ENCODE measurements around the gene EXOSC5. TPM values are rescaled to one million over a fixed set of nuclear protein-coding genes. Genes with fewer than 3 reads are reported as not detected.
A peak's percentile ranks its signal among the peaks of the same experiment; 100 is the strongest.
"Not testable (repeated sequence)": the region's sequence is repeated elsewhere in the genome, so short reads cannot be mapped to it uniquely, and the experiment has no call there.

EXOSC5 gene
- total RNA-seq, 1 donor = 14.5 TPM

GRCh38 chr19:41411100-41411967 lies 14.2 kb upstream of the EXOSC5 start:
- no peak overlapping the region for H3K4me3 ChIP-seq (ENCODE audit: insufficient read depth, low read length)
- H4K20me1 ChIP-seq (ENCODE audit: insufficient read depth, low read length) = peaks cover 8% of the 10 kb centered on the region
- peaks cover 7% of the 10 kb centered on the region for H3K36me3 ChIP-seq (ENCODE audit: insufficient read depth, low read length)
- peak; percentile 66 for DNase-seq (ENCODE audit: insufficient read length, low spot score, missing footprints)
- no peaks in the 10 kb centered on the region for H3K27me3 ChIP-seq (ENCODE audit: insufficient read depth, low read length)
- no peaks in the 10 kb centered on the region for H3K9me3 ChIP-seq (ENCODE audit: low read depth, low read length)
- no peaks in the 10 kb centered on the region for H3K79me2 ChIP-seq (ENCODE audit: insufficient read depth, low read length)
- H2AFZ ChIP-seq (ENCODE audit: low read length) = no peak overlapping the region
- H3K27ac ChIP-seq (ENCODE audit: low read depth, low read length) = no peak overlapping the region
- no peak overlapping the region for H3K4me2 ChIP-seq (ENCODE audit: insufficient read depth, low read length)
- no peak for TF ChIP-seq CTCF (IDR thresholded peaks at IDR 0.05; ENCODE audit: extremely low read depth, low read depth, low read length)
- peaks cover 10% of the 10 kb centered on the region for H3K4me1 ChIP-seq (ENCODE audit: insufficient read depth, low read length)

- Histone ChIP-seq H3K4me1 (ENCODE audit: insufficient read depth, low read length) (peaks cover 10% of the 10 kb centered on the region), H3K4me2 (ENCODE audit: insufficient read depth, low read length) (no peak overlapping the region), H4K20me1 (ENCODE audit: insufficient read depth, low read length) (peaks cover 10% of the 10 kb centered on the region), H3K79me2 (ENCODE audit: insufficient read depth, low read length) (no peaks in the 10 kb centered on the region), H2AFZ (ENCODE audit: low read length) (no peak overlapping the region), H3K9me3 (ENCODE audit: low read depth, low read length) (no peaks in the 10 kb centered on the region), H3K27me3 (ENCODE audit: insufficient read depth, low read length) (no peaks in the 10 kb centered on the region), H3K4me3 (ENCODE audit: insufficient read depth, low read length) (no peak overlapping the region), H3K36me3 (ENCODE audit: insufficient read depth, low read length) (peaks cover 5% of the 10 kb centered on the region), H3K27ac (ENCODE audit: low read depth, low read length) (no peak overlapping the region)
- no peak for TF ChIP-seq CTCF (IDR thresholded peaks at IDR 0.05; ENCODE audit: extremely low read depth, low read depth, low read length)
- DNase-seq (ENCODE audit: insufficient read length, low spot score, missing footprints) = peak; percentile 34
Observed at GRCh38 chr19:41410336-41411054, 13.3 kb upstream of the EXOSC5 start.

GRCh38 chr19:41409288-41409687 lies 12.1 kb upstream of the EXOSC5 start:
- Histone ChIP-seq H3K4me3 (ENCODE audit: insufficient read depth, low read length) (no peak overlapping the region), H4K20me1 (ENCODE audit: insufficient read depth, low read length) (peaks cover 15% of the 10 kb centered on the region), H3K4me1 (ENCODE audit: insufficient read depth, low read length) (peaks cover 10% of the 10 kb centered on the region), H3K27ac (ENCODE audit: low read depth, low read length) (no peak overlapping the region), H3K36me3 (ENCODE audit: insufficient read depth, low read length) (peaks cover 3% of the 10 kb centered on the region), H3K4me2 (ENCODE audit: insufficient read depth, low read length) (no peak overlapping the region), H3K9me3 (ENCODE audit: low read depth, low read length) (no peaks in the 10 kb centered on the region), H3K27me3 (ENCODE audit: insufficient read depth, low read length) (no peaks in the 10 kb centered on the region), H2AFZ (ENCODE audit: low read length) (no peak overlapping the region), H3K79me2 (ENCODE audit: insufficient read depth, low read length) (no peaks in the 10 kb centered on the region)
- no peak for TF ChIP-seq CTCF (IDR thresholded peaks at IDR 0.05; ENCODE audit: extremely low read depth, low read depth, low read length)
- peak; percentile 87 for DNase-seq (ENCODE audit: insufficient read length, low spot score, missing footprints)

GRCh38 chr19:41408846-41409245 lies 11.7 kb upstream of the EXOSC5 start:
- not testable (repeated sequence) for H3K4me2 ChIP-seq (ENCODE audit: insufficient read depth, low read length); H3K27ac ChIP-seq (ENCODE audit: low read depth, low read length); DNase-seq (ENCODE audit: insufficient read length, low spot score, missing footprints); H3K79me2 ChIP-seq (ENCODE audit: insufficient read depth, low read length); H3K36me3 ChIP-seq (ENCODE audit: insufficient read depth, low read length); H3K27me3 ChIP-seq (ENCODE audit: insufficient read depth, low read length); H3K9me3 ChIP-seq (ENCODE audit: low read depth, low read length); H3K4me3 ChIP-seq (ENCODE audit: insufficient read depth, low read length); H2AFZ ChIP-seq (ENCODE audit: low read length)
- Histone ChIP-seq H3K4me1 (ENCODE audit: insufficient read depth, low read length) (peaks cover 10% of the 10 kb centered on the region), H4K20me1 (ENCODE audit: insufficient read depth, low read length) (peaks cover 15% of the 10 kb centered on the region)
